Activated CD8-positive, alpha-beta memory T cell treated with anti-CD3 and anti-CD28 coated beads for 1 hour (primary cell): ENCODE measurements around the gene ZNF318.
"Not testable (repeated sequence)": the region's sequence is repeated elsewhere in the genome, so short reads cannot be mapped to it uniquely, and the experiment has no call there.

Experiments used
- DNase-seq, 2 donors: peaks; one replicate each; pipeline ENCODE4 v3.0.0-alpha.2; 2020; ENCODE audit warnings: low read depth in 1 of 2; ENCODE audit errors: extremely low read depth in 1 of 2

The ZNF318 gene

GRCh38 chr6:43336382-43336781 is 33.1 kb downstream of the ZNF318 start:
- no peak for DNase-seq

- DNase-seq: no peak
Observed at GRCh38 chr6:43335469-43335868, 34.0 kb downstream of the ZNF318 start.

GRCh38 chr6:43334466-43335095 is 34.9 kb downstream of the ZNF318 start:
- no peak for DNase-seq

GRCh38 chr6:43331891-43332290 is 37.6 kb downstream of the ZNF318 start:
- DNase-seq: no peak

GRCh38 chr6:43331470-43331869 is 38.0 kb downstream of the ZNF318 start:
- no peak for DNase-seq

- no peak for DNase-seq
Observed at GRCh38 chr6:43328528-43328927, 40.9 kb downstream of the ZNF318 start.

- no peak for DNase-seq
Observed at GRCh38 chr6:43325876-43326275, 43.6 kb downstream of the ZNF318 start.

GRCh38 chr6:43318011-43318410 is 51.4 kb downstream of the ZNF318 start:
- DNase-seq: no peak

- no peak for DNase-seq
Observed at GRCh38 chr6:43313813-43314212, 55.6 kb downstream of the ZNF318 start.

- DNase-seq: no peak
Observed at GRCh38 chr6:43311666-43312065, 57.8 kb downstream of the ZNF318 start.

- no peak for DNase-seq
Observed at GRCh38 chr6:43310624-43311023, 58.8 kb downstream of the ZNF318 start.

- no peak for DNase-seq
Observed at GRCh38 chr6:43310134-43310533, 59.3 kb downstream of the ZNF318 start.

- no peak for DNase-seq
Observed at GRCh38 chr6:43308990-43309477, 60.4 kb downstream of the ZNF318 start.

- peak in 1 of 2 donors; percentile 37 for DNase-seq
Observed at GRCh38 chr6:43308101-43308989, 61.1 kb downstream of the ZNF318 start, which contains the start of gene CRIP3. CRIP3 (minus strand) TSS chr6:43308826; CDS start chr6:43308792, 34 bp downstream.

- DNase-seq: no peak
Observed at GRCh38 chr6:43307451-43308100, 61.9 kb downstream of the ZNF318 start.

GRCh38 chr6:43306086-43306485 is 63.4 kb downstream of the ZNF318 start:
- no peak for DNase-seq

- no peak for DNase-seq
Observed at GRCh38 chr6:43304882-43305281, 64.6 kb downstream of the ZNF318 start.

- DNase-seq: no peak
Observed at GRCh38 chr6:43304361-43304760, 65.1 kb downstream of the ZNF318 start.

GRCh38 chr6:43303751-43304331 is 65.6 kb downstream of the ZNF318 start:
- no peak for DNase-seq

GRCh38 chr6:43303006-43303405 is 66.4 kb downstream of the ZNF318 start:
- DNase-seq: not testable (repeated sequence)

- DNase-seq: no peak
Observed at GRCh38 chr6:43302126-43302525, 67.3 kb downstream of the ZNF318 start.
